GM19395 (cell line): ENCODE measurements around the gene OLIG2.

ENCODE experiments used
- ATAC-seq: cut with Tn5 transposase; IDR thresholded peaks from one replicate; pipeline ENCODE4 v1.9.1; 2021; ENCODE audit warnings: mild to moderate bottlenecking, moderate library complexity; ENCODE audit not compliant: unreplicated experiment

The OLIG2 gene

GRCh38 chr21:33025489-33026442, at the start of gene OLIG2:
OLIG2 (plus strand) TSS chr21:33025935; CDS start chr21:33026863, 928 bp downstream.
- no peak for ATAC-seq

- no peak for ATAC-seq
Measured at GRCh38 chr21:32976791-32977190, 48.9 kb upstream of the OLIG2 start.

GRCh38 chr21:32977216-32977615, 48.5 kb upstream of the OLIG2 start:
- ATAC-seq = no peak

GRCh38 chr21:32978331-32979270, 47.1 kb upstream of the OLIG2 start:
- ATAC-seq = no peak

- ATAC-seq = no peak
Measured at GRCh38 chr21:32979598-32980268, 46.0 kb upstream of the OLIG2 start.

- ATAC-seq = no peak
Measured at GRCh38 chr21:32981096-32981495, 44.6 kb upstream of the OLIG2 start.

- ATAC-seq = no peak
Measured at GRCh38 chr21:32990666-32991065, 35.1 kb upstream of the OLIG2 start.

GRCh38 chr21:32991361-32991760, 34.4 kb upstream of the OLIG2 start:
- ATAC-seq = no peak

GRCh38 chr21:32993894-32994293, 31.8 kb upstream of the OLIG2 start:
- no peak for ATAC-seq

- ATAC-seq = no peak
Measured at GRCh38 chr21:32994305-32994704, 31.4 kb upstream of the OLIG2 start.

- no peak for ATAC-seq
Measured at GRCh38 chr21:33007747-33008146, 18.0 kb upstream of the OLIG2 start.

- no peak for ATAC-seq
Measured at GRCh38 chr21:33008333-33009051, 17.2 kb upstream of the OLIG2 start.

- ATAC-seq = no peak
Measured at GRCh38 chr21:33010931-33011330, 14.8 kb upstream of the OLIG2 start.

- ATAC-seq = no peak
Measured at GRCh38 chr21:33011462-33011861, 14.3 kb upstream of the OLIG2 start.

GRCh38 chr21:33013626-33014025, 12.1 kb upstream of the OLIG2 start:
- no peak for ATAC-seq

GRCh38 chr21:33014331-33014730, 11.4 kb upstream of the OLIG2 start:
- no peak for ATAC-seq

- no peak for ATAC-seq
Measured at GRCh38 chr21:33015096-33015495, 10.6 kb upstream of the OLIG2 start.

GRCh38 chr21:33015756-33016155, 10.0 kb upstream of the OLIG2 start:
- ATAC-seq = no peak

GRCh38 chr21:33018707-33019465, 6.8 kb upstream of the OLIG2 start:
- no peak for ATAC-seq

- no peak for ATAC-seq
Measured at GRCh38 chr21:33019516-33019884, 6.2 kb upstream of the OLIG2 start.
